IPS-20b (cell line): ENCODE results near the gene UBTF.
"Not testable (repeated sequence)": the region's sequence is repeated elsewhere in the genome, so short reads cannot be mapped to it uniquely, and the experiment has no call there.

Experiments used
- H3K27ac ChIP-seq: one replicate; pipeline ENCODE4 v1.5.1; 2013; ENCODE audit warnings: low read length
- H3K27me3 ChIP-seq: 2 replicates; pipeline ENCODE4 v1.6.1; 2013; ENCODE audit warnings: mild to moderate bottlenecking, low read length, inconsistent platforms; ENCODE audit not compliant: insufficient read depth
- H3K36me3 ChIP-seq: 2 replicates; pipeline ENCODE4 v1.6.1; 2013; ENCODE audit warnings: low read depth, mild to moderate bottlenecking, inconsistent platforms, low read length, moderate library complexity; ENCODE audit not compliant: insufficient read depth
- H3K4me1 ChIP-seq: 2 replicates; pipeline ENCODE4 v1.6.1; 2013; ENCODE audit warnings: mild to moderate bottlenecking, control low read depth, inconsistent platforms, low read length, moderate library complexity; ENCODE audit not compliant: insufficient read depth
- H3K4me3 ChIP-seq: 2 replicates; pipeline ENCODE4 v1.5.1; 2013; ENCODE audit warnings: mild to moderate bottlenecking, low read length, inconsistent platforms
- H3K9ac ChIP-seq: 2 replicates; pipeline ENCODE4 v1.6.1; 2013; ENCODE audit warnings: low read depth, mild to moderate bottlenecking, inconsistent platforms, low read length, moderate library complexity
- H3K9me3 ChIP-seq: 2 replicates; pipeline ENCODE4 v1.6.1; 2013; ENCODE audit warnings: mild to moderate bottlenecking, low read depth, low read length, inconsistent platforms; ENCODE audit not compliant: insufficient read depth

Gene UBTF

GRCh38 chr17:44256671-44257070, 37.2 kb upstream of the UBTF start:
- H3K27me3 ChIP-seq: no peaks in the 10 kb centered on the region
- H3K4me1 ChIP-seq: no peaks in the 10 kb centered on the region
- no peak overlapping the region for H3K9ac ChIP-seq
- no peaks in the 10 kb centered on the region for H3K9me3 ChIP-seq
- no peak overlapping the region for H3K4me3 ChIP-seq
- H3K36me3 ChIP-seq: no peaks in the 10 kb centered on the region
- H3K27ac ChIP-seq: no peak overlapping the region

DNA sequence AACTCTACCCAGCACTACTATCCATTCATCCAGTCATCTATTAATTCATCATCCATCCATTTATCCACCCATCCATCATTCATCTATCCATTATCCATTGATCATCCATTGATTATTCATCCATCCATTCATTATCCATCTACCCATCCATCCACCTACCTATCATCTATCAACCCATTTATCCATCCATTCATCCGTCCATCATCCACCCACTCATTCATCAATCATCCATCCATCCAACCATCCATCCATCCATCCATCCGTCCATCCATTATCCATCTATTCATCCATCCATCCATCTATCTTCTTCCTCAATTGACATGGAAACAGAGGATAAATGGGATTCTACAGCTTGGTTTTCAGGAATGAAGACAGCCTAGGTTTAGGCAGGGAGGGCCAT, 36.4 kb upstream of the UBTF start:
- Histone ChIP-seq H3K27ac (no peak overlapping the region), H3K9ac (no peak overlapping the region), H3K4me1 (no peaks in the 10 kb centered on the region), H3K9me3 (no peaks in the 10 kb centered on the region), H3K27me3 (no peaks in the 10 kb centered on the region), H3K36me3 (no peaks in the 10 kb centered on the region), H3K4me3 (no peak overlapping the region)

- H3K4me1 ChIP-seq: no peaks in the 10 kb centered on the region
- H3K4me3 ChIP-seq: no peak overlapping the region
- no peaks in the 10 kb centered on the region for H3K9me3 ChIP-seq
- no peak overlapping the region for H3K27ac ChIP-seq
- no peak overlapping the region for H3K9ac ChIP-seq
- no peaks in the 10 kb centered on the region for H3K27me3 ChIP-seq
- no peaks in the 10 kb centered on the region for H3K36me3 ChIP-seq
These were observed 35.1 kb upstream of the UBTF start for GRCh38 chr17:44254361-44255095.

DNA sequence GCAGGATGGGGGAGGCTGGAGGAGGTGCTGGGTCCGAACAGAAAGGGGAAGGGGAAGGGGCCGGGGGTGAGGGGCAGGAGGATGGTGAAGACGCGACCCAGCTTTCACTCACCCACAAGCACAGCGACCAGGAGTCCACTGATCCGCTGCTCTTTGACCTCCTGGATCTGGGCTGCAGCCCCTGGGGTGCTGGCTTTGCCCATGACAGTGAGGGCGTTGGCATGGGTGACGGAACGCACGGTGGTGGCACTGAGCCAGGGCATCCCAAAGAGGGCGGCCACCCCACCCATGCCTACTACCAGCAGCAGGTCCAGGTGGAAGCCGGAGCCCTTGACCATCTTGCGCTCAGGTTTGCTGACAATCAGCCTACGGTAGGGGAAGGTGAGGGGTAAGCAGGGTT, 33.5 kb upstream of the UBTF start:
- H3K4me1 ChIP-seq: no peaks in the 10 kb centered on the region
- H3K9me3 ChIP-seq: no peaks in the 10 kb centered on the region
- H3K4me3 ChIP-seq: no peak overlapping the region
- H3K27me3 ChIP-seq: no peaks in the 10 kb centered on the region
- H3K27ac ChIP-seq: no peak overlapping the region
- no peaks in the 10 kb centered on the region for H3K36me3 ChIP-seq
- H3K9ac ChIP-seq: no peak overlapping the region

DNA sequence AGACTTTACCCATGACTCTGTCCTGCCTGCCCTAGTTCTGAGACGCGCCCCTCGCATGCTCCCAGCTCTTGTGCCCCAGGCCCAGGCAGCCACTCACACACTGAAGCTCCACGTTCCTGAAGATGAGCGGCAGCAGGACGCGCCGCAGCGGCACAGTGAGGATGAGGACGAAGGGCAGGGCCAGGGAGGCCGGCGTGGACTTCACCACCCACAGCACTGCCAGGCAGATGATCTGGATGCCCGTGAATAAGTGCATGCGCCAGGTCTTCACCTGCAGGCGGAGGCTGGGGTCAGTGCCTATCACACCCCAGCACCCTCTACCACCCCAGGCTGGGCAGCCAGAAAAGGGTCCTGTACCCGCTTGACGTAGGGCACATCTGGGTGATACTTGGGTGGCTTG, 31.6 kb upstream of the UBTF start:
- no peaks in the 10 kb centered on the region for H3K27me3 ChIP-seq
- no peak overlapping the region for H3K9ac ChIP-seq
- no peaks in the 10 kb centered on the region for H3K9me3 ChIP-seq
- H3K27ac ChIP-seq: no peak overlapping the region
- peaks cover 9% of the 10 kb centered on the region; the same call in 1 of the 2 replicates for H3K4me1 ChIP-seq
- H3K4me3 ChIP-seq: no peak overlapping the region
- H3K36me3 ChIP-seq: no peaks in the 10 kb centered on the region

DNA sequence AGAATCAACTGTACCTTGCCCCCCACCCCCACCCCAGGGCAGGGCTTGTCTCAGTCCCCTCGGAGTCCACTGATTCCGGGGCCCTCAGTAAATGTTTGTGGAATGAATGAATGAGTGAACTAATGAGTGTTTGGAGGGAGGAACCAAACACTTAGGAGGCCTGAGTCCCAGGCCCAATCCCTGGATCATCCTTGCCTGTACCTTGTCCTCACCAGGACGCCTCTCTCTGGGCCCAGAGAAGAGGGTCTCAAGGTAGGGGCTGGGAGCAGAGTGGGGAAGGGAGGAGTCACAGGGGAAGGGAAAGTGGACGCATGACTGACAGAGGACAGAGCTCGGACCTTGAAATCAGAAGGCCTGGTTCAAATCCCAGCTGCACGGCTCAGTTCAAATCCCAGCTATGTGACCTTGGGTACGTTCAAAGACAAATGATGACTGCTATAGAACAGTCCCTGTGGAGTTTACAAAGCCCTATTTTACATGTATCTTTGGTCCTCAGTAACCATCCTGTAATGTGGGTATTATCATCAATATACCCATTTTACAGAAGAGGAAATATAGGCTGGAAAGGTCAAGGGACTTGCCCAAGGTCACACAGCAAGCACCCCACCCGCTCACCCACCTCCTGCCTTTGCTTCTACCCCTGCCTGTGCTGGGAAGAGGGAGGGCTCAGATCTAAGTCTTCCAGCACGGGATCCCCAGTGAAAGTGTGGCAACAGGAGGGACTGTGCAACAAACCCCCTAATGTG, 30.2 kb upstream of the UBTF start:
- Histone ChIP-seq H3K9me3 (no peaks in the 10 kb centered on the region), H3K36me3 (no peaks in the 10 kb centered on the region), H3K9ac (no peak overlapping the region), H3K4me1 (peaks cover 9% of the 10 kb centered on the region; the same call in 1 of the 2 replicates), H3K27me3 (no peaks in the 10 kb centered on the region), H3K27ac (no peak overlapping the region), H3K4me3 (no peak overlapping the region)

GRCh38 chr17:44247876-44248736, 28.6 kb upstream of the UBTF start:
- no peak overlapping the region for H3K4me3 ChIP-seq
- H3K9me3 ChIP-seq: no peaks in the 10 kb centered on the region
- H3K9ac ChIP-seq: no peak overlapping the region
- H3K4me1 ChIP-seq: peaks cover 9% of the 10 kb centered on the region; the same call in 1 of the 2 replicates
- no peaks in the 10 kb centered on the region for H3K27me3 ChIP-seq
- H3K36me3 ChIP-seq: no peaks in the 10 kb centered on the region
- no peak overlapping the region for H3K27ac ChIP-seq

DNA sequence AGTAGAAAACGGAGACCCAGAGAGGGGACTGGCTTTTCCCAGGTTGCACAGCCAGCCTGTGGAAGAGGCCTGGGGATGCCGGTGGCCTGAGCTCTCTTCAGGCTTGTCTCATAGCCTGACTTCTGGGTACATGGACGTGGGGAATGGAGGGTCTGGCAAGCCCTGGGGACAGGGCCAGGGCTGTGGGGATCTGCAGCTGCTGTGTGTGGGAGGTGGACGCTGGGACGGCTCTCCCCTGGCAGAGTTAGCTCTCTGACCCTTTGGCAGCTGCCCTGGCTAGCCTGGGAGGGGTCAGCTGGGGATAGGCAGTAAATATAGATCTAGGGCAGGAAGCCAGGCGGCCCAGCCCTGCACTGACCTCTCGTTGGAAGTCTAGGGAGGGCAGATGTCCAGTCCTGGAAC, 28.0 kb upstream of the UBTF start:
- Histone ChIP-seq H3K27ac (no peak overlapping the region), H3K4me3 (no peak overlapping the region), H3K36me3 (no peaks in the 10 kb centered on the region), H3K9ac (no peak overlapping the region; the same call in 1 of the 2 replicates), H3K9me3 (no peaks in the 10 kb centered on the region), H3K4me1 (peaks cover 9% of the 10 kb centered on the region; the same call in 1 of the 2 replicates), H3K27me3 (no peaks in the 10 kb centered on the region)

DNA sequence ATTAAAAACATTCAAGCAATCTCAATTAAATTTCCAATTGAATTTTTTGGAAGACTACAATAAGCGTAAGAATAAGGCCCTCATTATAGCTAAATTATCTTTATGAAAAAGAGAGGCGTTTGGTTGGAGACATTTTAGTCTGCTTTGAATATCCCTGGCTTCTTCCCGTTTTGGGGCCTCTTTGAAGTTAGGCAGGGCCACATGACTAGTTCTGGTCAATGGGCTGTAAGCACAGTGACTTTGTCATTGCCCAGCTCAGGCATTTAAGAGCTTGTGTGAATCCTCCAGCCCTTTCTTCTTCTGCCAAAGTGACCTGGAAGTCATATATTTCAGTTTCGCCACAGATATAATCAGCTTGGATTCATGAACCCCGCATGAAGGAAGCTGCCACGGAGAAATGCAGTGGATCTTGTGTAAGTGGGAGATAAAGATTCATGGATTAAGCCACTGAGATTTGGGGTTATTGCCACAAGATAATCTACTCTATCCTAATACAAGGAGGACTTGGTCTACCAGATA, 21.7 kb upstream of the UBTF start:
- Histone ChIP-seq H3K9me3 (no peaks in the 10 kb centered on the region), H3K9ac (no peak overlapping the region), H3K27ac (no peak overlapping the region), H3K36me3 (no peaks in the 10 kb centered on the region), H3K4me3 (no peak overlapping the region), H3K4me1 (no peaks in the 10 kb centered on the region; the same call in 1 of the 2 replicates), H3K27me3 (no peaks in the 10 kb centered on the region)

DNA sequence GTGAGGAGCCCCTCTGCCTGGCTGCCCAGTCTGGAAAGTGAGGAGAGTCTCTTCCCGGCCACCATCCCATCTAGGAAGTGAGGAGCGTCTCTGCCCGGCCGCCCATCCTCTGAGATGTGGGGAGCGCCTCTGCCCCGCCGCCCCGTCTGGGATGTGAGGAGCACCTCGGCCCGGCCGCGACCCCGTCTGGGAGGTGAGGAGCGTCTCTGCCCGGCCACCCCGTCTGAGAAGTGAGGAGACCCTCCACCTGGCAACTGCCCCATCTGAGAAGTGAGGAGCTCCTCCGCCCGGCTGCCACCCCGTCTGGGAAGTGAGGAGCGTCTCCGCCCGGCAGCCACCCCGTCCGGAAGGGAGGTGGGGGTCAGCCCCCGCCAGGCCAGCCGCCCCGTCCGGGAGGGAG, 18.4 kb upstream of the UBTF start:
- H3K36me3 ChIP-seq, H3K9ac ChIP-seq, H3K27ac ChIP-seq, H3K27me3 ChIP-seq, H3K4me3 ChIP-seq, H3K9me3 ChIP-seq, H3K4me1 ChIP-seq: not testable (repeated sequence)

- Histone ChIP-seq H3K27ac (no peak overlapping the region), H3K9ac (no peak overlapping the region), H3K4me3 (no peak overlapping the region), H3K27me3 (no peaks in the 10 kb centered on the region), H3K9me3 (no peaks in the 10 kb centered on the region), H3K4me1 (no peaks in the 10 kb centered on the region), H3K36me3 (no peaks in the 10 kb centered on the region)
These were observed 17.0 kb upstream of the UBTF start for GRCh38 chr17:44236444-44236991.
